HEK293T (cell line): ENCODE measurements around the gene HMG20B.

Experiments
- CTCF ChIA-PET: fragments of 350-600 bp; formaldehyde crosslinking; extraction: SDS; loops from one replicate; lab custom pipeline; 2021; ENCODE audit warnings: antibody characterized with exemption, inconsistent platforms; lab: Yijun Ruan, JAX
- POLR2A ChIA-PET: fragments of 350-600 bp; formaldehyde crosslinking; extraction: SDS; loops from one replicate; lab custom pipeline; 2020; ENCODE audit warnings: antibody characterized with exemption, inconsistent platforms; lab: Yijun Ruan, JAX
- DNase-seq: peaks from one replicate; pipeline ENCODE4 v3.0.0; 2012; ENCODE audit warnings: mixed read lengths; ENCODE audit errors: extremely low spot score
- ARNT ChIP-seq: fragments of 450-650 bp; IDR thresholded peaks from 2 replicates; pipeline ENCODE4 v1.6.1; 2017; ENCODE audit warnings: mild to moderate bottlenecking
- BHLHE40 ChIP-seq: fragments of 450-650 bp; IDR thresholded peaks from 2 replicates; pipeline ENCODE4 v1.6.1; 2016; ENCODE audit warnings: mild to moderate bottlenecking, moderate library complexity, borderline replicate concordance
- CTBP1 ChIP-seq: fragments of 450-650 bp; IDR thresholded peaks from 2 replicates; pipeline ENCODE4 v1.6.1; 2016; ENCODE audit warnings: borderline replicate concordance
- ELF4 ChIP-seq: fragments of 450-650 bp; IDR thresholded peaks from 2 replicates; pipeline ENCODE4 v1.6.1; 2017; ENCODE audit warnings: antibody characterized with exemption
- FOXA1 ChIP-seq: fragments of 450-650 bp; IDR thresholded peaks from 2 replicates; pipeline ENCODE4 v1.6.1; 2016; ENCODE audit warnings: mild to moderate bottlenecking
- FOXK2 ChIP-seq: fragments of 450-650 bp; IDR thresholded peaks from 2 replicates; pipeline ENCODE4 v1.6.1; 2016; ENCODE audit warnings: mild to moderate bottlenecking
- FOXM1 ChIP-seq: fragments of 450-650 bp; IDR thresholded peaks from 2 replicates; pipeline ENCODE4 v1.6.1; 2017; ENCODE audit warnings: mild to moderate bottlenecking, borderline replicate concordance
- HDGF ChIP-seq: fragments of 450-650 bp; IDR thresholded peaks from 2 replicates; pipeline ENCODE4 v1.6.1; 2017; ENCODE audit warnings: antibody characterized with exemption, borderline replicate concordance
- L3MBTL2 ChIP-seq: fragments of 450-650 bp; conservative IDR thresholded peaks from 2 replicates; pipeline ENCODE4 v1.6.1; 2016; ENCODE audit warnings: mild to moderate bottlenecking
- LEF1 ChIP-seq: fragments of 450-650 bp; IDR thresholded peaks from 2 replicates; pipeline ENCODE4 v1.6.1; 2017; ENCODE audit warnings: mild to moderate bottlenecking, borderline replicate concordance
- NFRKB ChIP-seq: fragments of 450-650 bp; IDR thresholded peaks from 2 replicates; pipeline ENCODE4 v1.6.1; 2016; ENCODE audit warnings: mild to moderate bottlenecking, moderate library complexity
- SP1 ChIP-seq: fragments of 450-650 bp; IDR thresholded peaks from 2 replicates; pipeline ENCODE4 v1.6.1; 2017
- SUZ12 ChIP-seq: fragments of 450-650 bp; IDR thresholded peaks from 2 replicates; pipeline ENCODE4 v1.6.1; 2016; ENCODE audit warnings: mild to moderate bottlenecking
- TARDBP ChIP-seq: fragments of 450-650 bp; IDR thresholded peaks from 2 replicates; pipeline ENCODE4 v1.6.1; 2016
- ZNF384 ChIP-seq: fragments of 450-650 bp; IDR thresholded peaks from 2 replicates; pipeline ENCODE4 v1.6.1; 2016
- TF ChIP-seq, protein P1 (sequence below): fragments of 450-650 bp; IDR thresholded peaks from 2 replicates; pipeline ENCODE4 v1.6.1; 2016

Gene HMG20B

DNA sequence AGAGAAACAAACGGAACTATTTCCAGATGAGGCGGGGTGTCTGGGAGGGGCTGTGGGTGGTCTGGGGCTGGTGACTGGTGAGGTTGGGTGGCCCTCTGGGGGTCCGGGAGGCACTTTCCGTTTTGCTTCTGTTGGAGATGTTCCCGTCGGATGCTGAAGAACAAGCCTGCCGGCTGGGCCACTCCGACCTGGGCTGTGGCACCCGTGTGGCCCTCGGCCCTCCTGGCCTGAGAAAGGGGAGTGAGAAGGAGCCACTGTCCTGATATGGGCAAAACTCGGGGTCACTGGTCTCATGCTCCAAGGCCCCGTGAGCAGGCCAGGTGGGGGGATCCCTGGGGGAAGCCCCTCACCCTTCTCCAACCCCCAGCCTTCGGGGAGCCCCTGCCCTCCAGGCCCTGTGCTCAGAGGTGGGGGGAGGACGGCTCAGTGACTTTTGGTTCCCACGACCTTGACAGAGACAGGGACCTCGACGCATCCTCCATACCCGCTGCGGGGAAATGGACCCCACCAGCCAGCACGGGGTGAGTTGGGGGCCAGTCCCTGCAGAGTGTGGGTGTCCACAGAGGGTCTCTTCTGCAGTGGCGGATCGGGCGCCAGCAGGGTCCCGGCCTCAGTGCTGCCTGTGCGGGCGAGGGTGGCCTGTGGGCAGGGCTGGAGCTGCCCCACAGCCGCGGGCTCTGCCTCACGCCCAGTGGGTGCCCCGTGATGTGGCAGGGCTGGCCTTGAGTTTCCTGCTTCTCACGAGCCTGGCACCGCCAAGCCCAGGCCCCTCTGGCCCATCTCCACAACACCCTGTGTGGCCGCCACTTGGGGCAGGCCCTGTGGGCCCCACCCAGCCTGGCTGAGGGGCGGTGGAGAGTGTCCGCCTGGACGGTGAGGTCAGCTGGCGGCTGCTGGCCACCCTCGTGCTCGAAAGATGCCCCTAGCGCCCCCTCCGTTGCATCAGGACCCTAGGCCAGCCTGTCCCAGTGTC, 38.3 kb downstream of the HMG20B start:
- POLR2A ChIA-PET = no interaction called here
- CTCF ChIA-PET = no interaction called here

DNA sequence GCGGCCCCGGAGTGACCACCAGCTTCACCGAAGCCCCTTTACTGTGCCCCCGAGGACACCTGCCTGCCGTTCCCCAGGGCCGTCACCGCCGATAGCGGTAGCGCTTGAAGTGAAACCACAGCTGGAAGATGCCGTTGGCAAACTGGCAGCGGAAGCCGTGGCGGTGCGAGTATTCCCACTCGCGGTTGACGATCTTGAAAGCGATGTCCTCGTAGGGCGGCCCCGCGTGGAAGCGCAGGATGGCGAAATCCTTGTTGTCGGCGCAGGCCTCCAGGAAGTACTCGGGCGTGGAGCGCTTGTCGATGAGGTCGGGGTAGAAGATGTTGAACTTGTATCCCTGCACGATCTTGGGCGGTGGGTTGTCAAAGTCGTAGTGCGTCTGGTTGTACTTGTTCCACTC, 39.1 kb downstream of the HMG20B start:
- DNase-seq = no peak
- ChIA-PET CTCF (no interaction called here), POLR2A (no interaction called here)
- TF ChIP-seq SP1 (no peak), FOXM1 (no peak), SUZ12 (no peak), ZNF384 (no peak), ARNT (no peak), FOXK2 (no peak), BHLHE40 (no peak), L3MBTL2 (no peak), FOXA1 (no peak), CTBP1 (no peak)

More for the DNA sequence above, 38.3 kb downstream of the HMG20B start:
- no peak for DNase-seq
- TF ChIP-seq BHLHE40 (no peak), NFRKB (no peak), SP1 (no peak), ARNT (no peak), ELF4 (no peak), LEF1 (no peak), CTBP1 (no peak), FOXA1 (no peak), SUZ12 (no peak), HDGF (no peak), ZNF384 (no peak), FOXK2 (no peak), TARDBP (no peak)
- TF ChIP-seq, protein P1, sequence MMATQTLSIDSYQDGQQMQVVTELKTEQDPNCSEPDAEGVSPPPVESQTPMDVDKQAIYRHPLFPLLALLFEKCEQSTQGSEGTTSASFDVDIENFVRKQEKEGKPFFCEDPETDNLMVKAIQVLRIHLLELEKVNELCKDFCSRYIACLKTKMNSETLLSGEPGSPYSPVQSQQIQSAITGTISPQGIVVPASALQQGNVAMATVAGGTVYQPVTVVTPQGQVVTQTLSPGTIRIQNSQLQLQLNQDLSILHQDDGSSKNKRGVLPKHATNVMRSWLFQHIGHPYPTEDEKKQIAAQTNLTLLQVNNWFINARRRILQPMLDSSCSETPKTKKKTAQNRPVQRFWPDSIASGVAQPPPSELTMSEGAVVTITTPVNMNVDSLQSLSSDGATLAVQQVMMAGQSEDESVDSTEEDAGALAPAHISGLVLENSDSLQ = no peak

DNA sequence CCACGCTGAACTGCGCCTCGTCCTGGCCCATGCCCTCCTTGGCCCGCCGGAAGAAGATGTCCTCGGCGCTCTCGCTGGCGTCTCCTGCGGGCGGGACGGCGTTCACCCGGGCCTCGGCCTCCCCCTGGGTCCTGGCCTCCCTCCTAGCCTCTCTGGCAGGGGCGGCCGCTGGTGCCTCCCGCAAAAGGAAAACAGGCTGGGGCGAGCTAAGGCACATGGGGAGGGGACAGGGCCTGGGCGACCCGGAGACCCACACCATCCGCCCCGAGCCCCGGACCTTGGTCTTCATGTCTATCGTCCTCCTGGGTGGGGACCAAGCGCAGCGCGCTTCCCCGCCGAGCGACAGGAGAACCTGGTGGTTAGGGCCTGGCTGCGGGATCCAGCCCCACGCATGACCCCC, 39.6 kb downstream of the HMG20B start:
- DNase-seq = no peak
- ChIA-PET CTCF (no interaction called here), POLR2A (no interaction called here)
- TF ChIP-seq NFRKB (no peak), TARDBP (no peak), BHLHE40 (no peak), FOXM1 (no peak), ELF4 (no peak), SP1 (no peak)

GRCh38 chr19:3612901-3613741, 40.4 kb downstream of the HMG20B start:
- no peak for TF ChIP-seq SUZ12
- no peak for TF ChIP-seq FOXM1
- CTCF ChIA-PET = no interaction called here
- no peak for DNase-seq
- POLR2A ChIA-PET = no interaction called here

- no peak for DNase-seq
- POLR2A ChIA-PET = no interaction called here
- CTCF ChIA-PET = no interaction called here
- TF ChIP-seq FOXA1 = no peak
- TF ChIP-seq ELF4 = no peak
- no peak for TF ChIP-seq L3MBTL2
- TF ChIP-seq SP1 = no peak
- TF ChIP-seq ARNT = no peak
- TF ChIP-seq, protein P1 = no peak
- no peak for TF ChIP-seq HDGF
- TF ChIP-seq BHLHE40 = no peak
- TF ChIP-seq SUZ12 = no peak
- no peak for TF ChIP-seq LEF1
- TF ChIP-seq FOXK2 = no peak
Observed at GRCh38 chr19:3613818-3614661, 41.3 kb downstream of the HMG20B start.

GRCh38 chr19:3614858-3615505, 42.2 kb downstream of the HMG20B start:
- CTCF ChIA-PET = no interaction called here
- POLR2A ChIA-PET = no interaction called here
- DNase-seq = no peak
- TF ChIP-seq, protein P1 = no peak
- no peak for TF ChIP-seq ZNF384
- TF ChIP-seq SP1 = no peak
- TF ChIP-seq HDGF = no peak
- no peak for TF ChIP-seq SUZ12
- TF ChIP-seq L3MBTL2 = no peak
- TF ChIP-seq LEF1 = no peak
- TF ChIP-seq FOXM1 = no peak
- no peak for TF ChIP-seq FOXA1
- no peak for TF ChIP-seq TARDBP
- no peak for TF ChIP-seq NFRKB
- TF ChIP-seq ARNT = no peak
- TF ChIP-seq ELF4 = no peak
- TF ChIP-seq BHLHE40 = no peak
